PC-3 (cell line): ENCODE measurements around the gene ZNF407. TPM values are rescaled to one million over a fixed set of nuclear protein-coding genes. Genes with fewer than 3 reads are reported as not detected.

Source experiments
- ATAC-seq: fragments of 200-7000 bp; cut with Tn5 transposase; 2 replicates; pipeline ENCODE4 v1.9.1; 2020; ENCODE audit warnings: mild to moderate bottlenecking, moderate library complexity
- BruUV-seq: library from RNA; stranded (reverse); fragments of 400-500 nt; replicated peaks from 2 replicates; lab custom pipeline; 2021; lab: Mats Ljungman, UMichigan
- CTCF ChIA-PET: fragments of 300-600 bp; sonication (Branson Sonifier 250); formaldehyde crosslinking; loops from one replicate; lab custom pipeline; 2022; ENCODE audit warnings: antibody characterized with exemption; lab: Charles Lee
- POLR2A ChIA-PET: fragments of 300-600 bp; sonication (Branson Sonifier 250); formaldehyde crosslinking; loops from one replicate; lab custom pipeline; 2022; ENCODE audit warnings: antibody characterized with exemption; ENCODE audit not compliant: unreplicated experiment; lab: Charles Lee
- DNase-seq: peaks from one replicate; pipeline ENCODE4 v3.0.0-alpha.2; 2015
- H2AFZ ChIP-seq: fragments of 300-600 bp; sonication (generic); 2 replicates; pipeline ENCODE4 v1.6.0; 2016; ENCODE audit warnings: antibody characterized with exemption, low read length
- H3F3A ChIP-seq: fragments of 300-600 bp; sonication (generic); one replicate; pipeline ENCODE4 v1.6.0; 2017; ENCODE audit warnings: antibody characterized with exemption, low read length, control low read depth, mild to moderate bottlenecking; ENCODE audit not compliant: unreplicated experiment
- H3K27ac ChIP-seq: fragments of 300-600 bp; sonication (generic); 2 replicates; pipeline ENCODE4 v1.5.1; 2016; ENCODE audit warnings: mild to moderate bottlenecking, low read length
- H3K27me3 ChIP-seq: fragments of 300-600 bp; sonication (generic); 2 replicates; pipeline ENCODE4 v1.6.1; 2016; ENCODE audit warnings: low read length, mixed read lengths
- H3K36me3 ChIP-seq: fragments of 300-600 bp; sonication (generic); 2 replicates; pipeline ENCODE4 v1.6.1; 2016; ENCODE audit warnings: low read depth, mixed run types, low read length, mixed read lengths
- H3K4me1 ChIP-seq: fragments of 300-600 bp; sonication (generic); 2 replicates; pipeline ENCODE4 v1.5.1; 2016; ENCODE audit warnings: low read length; ENCODE audit not compliant: insufficient read depth
- H3K4me2 ChIP-seq: fragments of 300-600 bp; sonication (generic); 2 replicates; pipeline ENCODE4 v1.6.0; 2016; ENCODE audit warnings: low read length
- H3K4me3 ChIP-seq: fragments of 300-600 bp; sonication (generic); 2 replicates; pipeline ENCODE4 v1.5.1; 2016; ENCODE audit warnings: mild to moderate bottlenecking, low read length, mixed read lengths
- H3K79me2 ChIP-seq: fragments of 300-600 bp; sonication (generic); 2 replicates; pipeline ENCODE4 v1.6.1; 2017; ENCODE audit warnings: low read length, mixed read lengths
- H3K9ac ChIP-seq: fragments of 300-600 bp; sonication (generic); 2 replicates; pipeline ENCODE4 v1.6.0; 2016; ENCODE audit warnings: mild to moderate bottlenecking, low read length
- H3K9me2 ChIP-seq: fragments of 300-600 bp; sonication (generic); replicated peaks from 2 replicates; pipeline ENCODE4 v1.6.1; 2016; ENCODE audit warnings: mixed run types, low read length, mixed read lengths
- H3K9me3 ChIP-seq: fragments of 300-600 bp; sonication (generic); 2 replicates; pipeline ENCODE4 v1.6.1; 2016; ENCODE audit warnings: low read length, mixed read lengths
- H4K20me1 ChIP-seq: fragments of 300-600 bp; sonication (generic); 2 replicates; pipeline ENCODE4 v1.6.1; 2016; ENCODE audit warnings: low read length, mixed read lengths
- EZH2 ChIP-seq: fragments of 300-600 bp; sonication (generic); IDR thresholded peaks from one replicate; pipeline ENCODE4 v1.6.1; 2017; ENCODE audit warnings: antibody characterized with exemption, mild to moderate bottlenecking, low read length; ENCODE audit not compliant: unreplicated experiment
- EZH2phosphoT487 ChIP-seq: fragments of 300-600 bp; sonication (generic); IDR thresholded peaks from 2 replicates; pipeline ENCODE4 v1.6.1; 2018; ENCODE audit warnings: mild to moderate bottlenecking, antibody characterized with exemption, low read length, borderline replicate concordance
- intact Hi-C: fragments of 100-400 bp; cut with micrococcal nuclease; formaldehyde crosslinking; loops from 2 replicates; pipeline ENCODE4 v1.9.0; 2023
- total RNA-seq: library from RNA; depleted of rRNA; stranded (reverse); fragments of >200 nt; gene quantifications from 2 replicates; pipeline ENCODE4 v1.2.3, GENCODE V29; 2014
- TF ChIP-seq, protein P1 (sequence below): fragments of 300-600 bp; sonication (generic); conservative IDR thresholded peaks from 2 replicates; pipeline ENCODE4 v1.5.1; 2017; ENCODE audit warnings: antibody characterized with exemption, low read depth, mild to moderate bottlenecking, low read length

ZNF407 gene
- total RNA-seq, 1 experiment from 2014 or later: 9.3 TPM

DNA sequence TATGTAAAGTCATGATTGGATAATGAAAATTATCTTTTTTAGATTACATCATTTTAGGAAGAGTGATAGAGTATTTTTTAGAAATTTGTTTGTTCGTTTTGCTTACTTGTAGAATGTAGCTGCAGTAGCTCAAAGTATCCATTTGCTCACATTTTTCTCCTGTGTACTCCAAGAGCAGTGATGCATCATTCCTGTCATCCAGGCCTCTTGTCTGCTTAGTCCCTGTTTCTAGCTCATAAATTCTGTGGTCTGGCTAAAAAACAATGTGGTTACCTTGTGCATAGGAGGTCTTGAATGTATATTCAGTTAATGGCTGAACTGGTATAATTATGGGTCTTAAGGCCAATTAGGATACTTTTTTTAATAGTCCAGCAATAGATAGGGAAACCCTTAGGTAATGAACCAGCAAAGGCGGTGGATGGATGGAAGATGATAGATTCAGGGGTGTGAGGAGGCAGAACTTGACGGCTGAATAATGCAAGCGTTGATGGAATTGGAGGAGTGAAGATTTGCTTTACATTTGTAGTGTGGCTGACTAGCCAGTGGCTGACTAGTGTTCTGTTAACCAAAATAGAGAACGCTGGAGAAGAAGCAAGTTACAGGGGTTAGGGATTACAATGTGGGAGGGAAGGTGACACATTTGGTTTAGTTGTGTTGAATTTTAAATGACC, 145.0 kb downstream of the ZNF407 start:
- H3K4me2 ChIP-seq: no peak overlapping the region
- BruUV-seq: no TSS peak
- CTCF ChIA-PET: no interaction called here
- no peak overlapping the region for H3K27ac ChIP-seq
- H3K9me2 ChIP-seq: no peaks in the 10 kb centered on the region
- ATAC-seq (no peak), DNase-seq (no peak)
- H3K36me3 ChIP-seq: no peaks in the 10 kb centered on the region
- H4K20me1 ChIP-seq: no peaks in the 10 kb centered on the region
- peaks cover 24% of the 10 kb centered on the region for H3K4me1 ChIP-seq
- no peak overlapping the region for H2AFZ ChIP-seq
- TF ChIP-seq, protein P1, sequence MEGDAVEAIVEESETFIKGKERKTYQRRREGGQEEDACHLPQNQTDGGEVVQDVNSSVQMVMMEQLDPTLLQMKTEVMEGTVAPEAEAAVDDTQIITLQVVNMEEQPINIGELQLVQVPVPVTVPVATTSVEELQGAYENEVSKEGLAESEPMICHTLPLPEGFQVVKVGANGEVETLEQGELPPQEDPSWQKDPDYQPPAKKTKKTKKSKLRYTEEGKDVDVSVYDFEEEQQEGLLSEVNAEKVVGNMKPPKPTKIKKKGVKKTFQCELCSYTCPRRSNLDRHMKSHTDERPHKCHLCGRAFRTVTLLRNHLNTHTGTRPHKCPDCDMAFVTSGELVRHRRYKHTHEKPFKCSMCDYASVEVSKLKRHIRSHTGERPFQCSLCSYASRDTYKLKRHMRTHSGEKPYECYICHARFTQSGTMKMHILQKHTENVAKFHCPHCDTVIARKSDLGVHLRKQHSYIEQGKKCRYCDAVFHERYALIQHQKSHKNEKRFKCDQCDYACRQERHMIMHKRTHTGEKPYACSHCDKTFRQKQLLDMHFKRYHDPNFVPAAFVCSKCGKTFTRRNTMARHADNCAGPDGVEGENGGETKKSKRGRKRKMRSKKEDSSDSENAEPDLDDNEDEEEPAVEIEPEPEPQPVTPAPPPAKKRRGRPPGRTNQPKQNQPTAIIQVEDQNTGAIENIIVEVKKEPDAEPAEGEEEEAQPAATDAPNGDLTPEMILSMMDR: no peak
- no peak for TF ChIP-seq EZH2phosphoT487
- TF ChIP-seq EZH2: no peak
- no peaks in the 10 kb centered on the region for H3K9me3 ChIP-seq
- peaks cover 8% of the 10 kb centered on the region for H3F3A ChIP-seq
- intact Hi-C loops: no loop called here
- POLR2A ChIA-PET: no interaction called here
- H3K9ac ChIP-seq: no peak overlapping the region
- H3K4me3 ChIP-seq: no peak overlapping the region
- no peaks in the 10 kb centered on the region for H3K79me2 ChIP-seq
- H3K27me3 ChIP-seq: no peaks in the 10 kb centered on the region

DNA sequence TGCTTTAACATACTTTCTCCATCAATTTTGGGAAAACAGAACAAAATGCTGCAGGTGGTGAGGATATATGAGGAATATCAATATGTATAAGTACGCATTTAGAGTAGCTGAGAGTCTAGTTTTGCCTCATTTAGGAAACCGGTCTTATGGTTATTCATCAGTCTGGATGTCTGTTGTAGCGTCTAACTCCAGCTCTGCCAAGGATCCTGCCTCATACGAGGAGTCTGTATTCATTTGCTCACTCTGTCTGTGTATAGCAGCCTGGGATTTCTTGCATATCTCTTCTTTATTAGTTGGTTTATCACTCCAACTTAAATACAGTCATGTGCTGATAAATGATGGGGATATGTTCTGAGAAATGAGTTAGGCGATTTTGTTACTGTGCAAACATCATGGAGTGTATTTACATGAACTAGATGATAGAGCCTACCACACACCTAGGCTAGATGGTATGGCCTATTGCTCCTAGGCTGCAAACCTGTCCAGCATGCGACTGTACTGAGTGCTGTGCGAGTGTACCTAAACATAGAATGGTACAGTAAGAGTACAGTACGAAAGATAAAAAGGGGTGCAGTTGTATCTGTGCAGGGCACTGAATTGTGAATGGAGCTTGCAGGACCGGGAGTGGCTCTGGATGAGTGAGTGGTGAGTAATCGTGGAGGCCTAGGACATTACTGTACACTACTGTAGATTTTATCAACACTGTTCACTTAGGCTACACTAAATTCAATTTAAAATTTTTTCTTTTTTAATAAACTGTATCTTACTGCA, 148.1 kb downstream of the ZNF407 start:
- intact Hi-C loops: loop anchor here (1.0 to 5.0 kb wide), 2 partner anchors 60 to 151 kb away; no protein-coding TSS in a partner anchor
- no TSS peak for BruUV-seq
- H3K9me3 ChIP-seq: no peaks in the 10 kb centered on the region
- H3K27me3 ChIP-seq: no peaks in the 10 kb centered on the region
- peaks cover 24% of the 10 kb centered on the region for H3K4me1 ChIP-seq
- H3F3A ChIP-seq: peaks cover 8% of the 10 kb centered on the region
- H3K9me2 ChIP-seq: no peaks in the 10 kb centered on the region
- ChIA-PET POLR2A (interaction anchor here (0.6 kb wide), 1 partner anchor 48 kb away, joined by 5 read pairs; no protein-coding TSS in a partner anchor), CTCF (no interaction called here)
- H3K79me2 ChIP-seq: no peaks in the 10 kb centered on the region
- DNase-seq: peak; percentile 89
- H3K9ac ChIP-seq: peak overlapping the region; percentile 12; the same call in 1 of the 2 replicates
- no peaks in the 10 kb centered on the region for H4K20me1 ChIP-seq
- H2AFZ ChIP-seq: peak overlapping the region; percentile 56
- TF ChIP-seq, protein P1: no peak
- TF ChIP-seq EZH2 (no peak), EZH2phosphoT487 (no peak)
- H3K4me2 ChIP-seq: peak overlapping the region; percentile 81
- ATAC-seq: peak; percentile 99
- H3K27ac ChIP-seq: peak overlapping the region; percentile 83
- no peaks in the 10 kb centered on the region for H3K36me3 ChIP-seq
- peak overlapping the region; percentile 44 for H3K4me3 ChIP-seq
